HG03558 (cell line): ENCODE data around the gene HRC.
"Not testable (repeated sequence)": the region's sequence is repeated elsewhere in the genome, so short reads cannot be mapped to it uniquely, and the experiment has no call there.

ENCODE experiments used
- ATAC-seq: cut with Tn5 transposase; IDR thresholded peaks from one replicate; pipeline ENCODE4 v1.9.1; 2021; ENCODE audit warnings: moderate number of reproducible peaks; ENCODE audit not compliant: unreplicated experiment; ENCODE audit errors: extremely low read depth

Gene HRC

DNA sequence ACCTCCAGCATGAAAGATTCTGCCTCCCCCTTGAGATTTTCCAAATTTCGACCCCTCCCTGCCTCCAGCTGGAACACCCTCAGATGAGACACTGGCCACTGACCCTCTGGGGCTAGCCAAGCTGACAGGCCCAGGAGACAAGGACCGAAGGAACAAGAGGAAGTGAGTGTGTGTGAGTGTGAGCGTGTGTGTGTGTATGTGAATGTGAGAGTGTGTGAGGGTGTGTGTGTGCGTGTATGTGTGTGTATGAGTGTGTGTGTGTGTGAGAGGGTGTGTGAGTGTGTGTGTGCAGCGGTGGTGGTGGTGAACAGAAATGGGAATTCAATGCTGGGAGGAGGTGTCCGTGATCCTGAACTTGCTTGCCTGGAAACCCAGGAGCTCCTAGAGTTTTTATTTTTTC, 13.8 kb downstream of the HRC start:
- ATAC-seq = no peak

GRCh38 chr19:49140951-49141350, 14.2 kb downstream of the HRC start:
- no peak for ATAC-seq

DNA sequence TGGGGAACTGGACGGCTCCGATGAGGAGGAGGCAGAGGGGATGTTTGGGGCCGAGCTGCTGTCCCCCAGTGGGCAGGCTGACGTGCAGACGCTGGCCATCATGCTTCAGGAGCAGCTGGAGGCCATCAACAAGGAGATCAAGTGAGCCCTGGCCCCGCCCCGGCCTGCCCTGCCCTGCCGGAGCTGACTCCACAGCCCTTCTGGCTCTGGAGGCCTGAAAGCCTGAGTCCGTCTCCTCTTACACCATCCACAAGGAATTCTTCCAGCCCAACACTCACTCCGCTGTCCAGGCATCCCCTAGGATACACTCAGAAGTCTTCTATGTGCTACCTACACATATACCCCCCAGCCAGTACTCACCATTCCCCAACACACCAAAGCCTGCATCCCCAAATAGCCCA, 18.4 kb downstream of the HRC start:
- no peak for ATAC-seq

- no peak for ATAC-seq
Observed at GRCh38 chr19:49135686-49136085, 19.5 kb downstream of the HRC start.

DNA sequence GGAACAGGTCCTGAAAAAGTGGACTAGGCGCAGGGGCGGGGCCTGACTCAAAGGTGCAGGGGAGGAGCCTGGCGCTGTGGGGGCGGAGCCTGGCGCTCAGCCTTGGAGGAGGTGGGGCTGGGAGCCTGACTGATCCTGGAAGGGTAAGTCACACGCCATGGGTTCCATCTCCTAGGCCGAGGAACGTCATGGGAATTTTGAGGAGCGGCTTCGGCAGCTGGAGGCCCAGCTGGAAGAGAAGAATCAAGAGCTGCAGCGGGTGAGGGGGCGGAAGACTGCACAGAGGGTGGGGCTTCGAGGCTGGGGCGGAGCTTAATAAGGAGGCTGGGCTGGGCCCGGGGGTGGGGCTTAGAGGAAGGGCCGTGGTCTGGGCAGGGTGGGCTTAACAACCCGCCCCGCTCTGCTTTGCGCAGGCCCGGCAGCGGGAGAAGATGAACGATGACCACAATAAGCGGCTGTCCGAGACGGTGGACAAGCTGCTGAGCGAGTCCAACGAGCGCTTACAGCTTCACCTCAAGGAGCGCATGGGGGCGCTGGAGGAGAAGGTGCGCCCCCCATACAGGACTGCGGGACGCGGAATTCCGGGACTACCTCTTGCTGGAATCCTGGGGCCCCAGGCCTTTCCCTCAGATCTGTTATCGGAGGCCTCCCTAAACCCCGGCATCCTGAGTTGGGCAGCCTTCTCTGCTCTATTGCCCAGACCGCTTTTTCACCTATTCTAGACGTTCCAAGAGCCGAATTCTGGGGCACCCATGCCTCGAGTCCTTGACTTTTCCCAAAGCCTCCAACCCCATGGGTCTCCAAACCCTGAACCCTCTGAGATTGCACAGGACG, 21.4 kb downstream of the HRC start:
- ATAC-seq = no peak

DNA sequence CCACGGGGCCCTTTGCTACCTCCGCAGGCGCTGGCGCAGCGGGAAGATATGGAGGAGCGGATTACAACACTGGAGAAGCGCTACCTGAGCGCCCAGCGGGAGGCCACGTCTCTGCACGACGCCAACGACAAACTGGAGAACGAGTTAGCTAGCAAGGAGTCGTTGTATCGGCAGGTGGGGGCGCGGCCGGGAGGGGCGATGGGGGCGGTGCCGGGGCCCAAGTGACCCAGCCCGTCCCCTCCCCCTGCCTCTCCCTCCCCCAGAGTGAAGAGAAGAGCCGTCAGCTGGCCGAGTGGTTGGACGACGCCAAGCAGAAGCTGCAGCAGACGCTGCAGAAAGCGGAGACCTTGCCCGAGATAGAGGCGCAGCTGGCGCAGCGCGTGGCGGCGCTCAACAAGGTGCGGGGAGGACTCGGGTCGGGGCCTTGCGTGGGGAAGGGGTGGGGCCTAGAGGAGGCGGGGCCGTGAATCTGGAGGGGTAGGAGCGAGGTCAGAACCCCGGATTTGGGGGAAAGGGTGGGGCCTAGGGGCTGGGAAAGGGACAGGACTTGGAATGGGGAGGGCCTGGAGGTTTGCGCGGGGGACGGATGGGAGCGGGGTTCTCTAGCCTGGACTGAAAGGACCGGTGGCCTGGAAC, 22.1 kb downstream of the HRC start:
- ATAC-seq = no peak

GRCh38 chr19:49130325-49130724, 24.9 kb downstream of the HRC start:
- ATAC-seq = no peak

DNA sequence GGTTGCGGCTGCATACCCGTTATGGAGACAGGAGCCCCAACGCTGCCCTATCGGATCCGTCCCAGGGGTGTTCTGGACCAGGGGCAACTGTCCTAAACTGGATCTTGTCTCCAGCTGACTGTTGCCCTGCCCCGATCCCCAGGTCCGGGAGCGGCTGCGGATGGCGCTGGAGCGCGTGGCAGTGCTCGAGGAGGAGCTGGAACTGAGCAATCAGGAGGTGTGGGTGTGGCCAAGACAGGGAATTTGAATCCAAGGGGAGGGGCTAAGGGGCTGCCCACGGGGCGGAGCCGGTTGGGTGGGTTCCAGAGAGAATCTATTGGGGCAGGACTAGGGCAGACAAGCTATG, 26.0 kb downstream of the HRC start:
- ATAC-seq = no peak

DNA sequence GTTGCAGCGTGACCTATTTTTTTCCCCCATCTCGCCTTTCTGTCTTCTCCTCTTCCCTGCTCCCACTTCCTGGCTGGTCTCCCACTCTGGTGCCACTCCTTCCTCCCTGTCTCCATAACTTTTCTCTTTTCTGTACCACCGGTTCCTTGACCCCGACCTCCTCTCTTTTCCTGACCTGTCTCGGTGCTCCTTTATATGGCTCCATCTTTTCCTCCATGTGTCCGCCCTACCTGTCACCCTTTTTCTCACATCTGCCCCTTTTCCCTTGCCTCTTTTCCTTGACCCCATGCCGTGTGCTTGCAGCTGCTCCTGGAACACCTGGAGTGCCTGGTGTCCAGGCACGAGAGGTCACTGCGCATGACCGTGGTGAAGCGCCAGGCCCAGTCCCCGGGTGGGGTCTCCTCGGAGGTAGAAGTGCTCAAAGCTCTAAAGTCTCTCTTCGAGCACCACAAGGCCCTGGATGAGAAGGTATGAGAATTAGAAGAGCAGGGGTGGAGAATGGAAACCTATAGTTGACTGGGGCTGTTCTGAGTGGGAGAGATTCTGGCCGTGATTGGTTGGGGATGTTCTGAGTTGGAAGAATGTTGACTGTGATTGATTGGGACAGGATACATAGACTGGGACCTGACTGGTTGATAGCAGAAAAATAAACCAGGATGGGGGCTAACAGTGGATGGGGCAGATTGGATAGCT, 26.5 kb downstream of the HRC start:
- no peak for ATAC-seq

DNA sequence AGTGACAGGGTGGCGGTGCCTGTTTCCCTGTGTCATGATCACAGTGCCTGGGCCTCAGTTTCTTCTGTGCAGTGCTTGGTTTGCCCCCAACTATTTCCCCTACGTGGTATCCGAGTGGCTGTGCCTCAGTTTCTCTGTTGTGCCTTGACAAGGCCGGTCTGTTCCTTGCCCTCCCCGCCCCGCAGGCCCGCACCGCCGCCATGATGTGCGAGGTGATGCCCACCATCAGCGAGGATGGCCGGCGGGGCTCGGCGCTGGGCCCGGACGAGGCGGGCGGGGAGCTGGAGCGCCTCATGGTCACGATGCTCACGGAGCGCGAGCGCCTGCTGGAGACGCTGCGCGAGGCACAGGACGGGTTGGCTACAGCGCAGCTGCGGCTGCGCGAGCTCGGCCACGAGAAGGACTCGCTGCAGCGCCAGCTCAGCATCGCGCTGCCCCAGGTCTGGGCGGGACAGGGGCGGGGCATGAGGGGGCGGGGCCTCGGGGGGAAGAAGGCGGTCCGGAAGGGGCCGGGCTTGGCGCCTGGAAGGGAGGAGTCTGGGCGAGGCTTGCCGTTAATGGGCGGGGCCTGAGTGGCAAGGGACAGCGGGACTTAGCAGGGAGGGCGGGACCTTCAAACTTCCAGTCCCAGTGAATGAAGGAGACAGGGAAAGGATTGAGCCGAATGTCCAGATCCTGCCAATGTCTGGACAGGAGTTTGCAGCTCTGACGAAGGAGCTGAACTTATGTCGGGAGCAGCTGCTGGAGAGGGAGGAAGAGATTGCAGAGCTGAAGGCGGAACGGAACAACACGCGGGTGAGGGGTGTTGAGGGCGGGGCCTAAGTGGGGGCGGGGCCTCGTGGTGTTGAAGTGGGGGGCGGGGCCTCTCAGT, 27.3 kb downstream of the HRC start:
- peak; percentile 39 for ATAC-seq

GRCh38 chr19:49127225-49127624, 28.0 kb downstream of the HRC start:
- ATAC-seq = not testable (repeated sequence)

GRCh38 chr19:49126575-49126974, 28.6 kb downstream of the HRC start:
- ATAC-seq = no peak

DNA sequence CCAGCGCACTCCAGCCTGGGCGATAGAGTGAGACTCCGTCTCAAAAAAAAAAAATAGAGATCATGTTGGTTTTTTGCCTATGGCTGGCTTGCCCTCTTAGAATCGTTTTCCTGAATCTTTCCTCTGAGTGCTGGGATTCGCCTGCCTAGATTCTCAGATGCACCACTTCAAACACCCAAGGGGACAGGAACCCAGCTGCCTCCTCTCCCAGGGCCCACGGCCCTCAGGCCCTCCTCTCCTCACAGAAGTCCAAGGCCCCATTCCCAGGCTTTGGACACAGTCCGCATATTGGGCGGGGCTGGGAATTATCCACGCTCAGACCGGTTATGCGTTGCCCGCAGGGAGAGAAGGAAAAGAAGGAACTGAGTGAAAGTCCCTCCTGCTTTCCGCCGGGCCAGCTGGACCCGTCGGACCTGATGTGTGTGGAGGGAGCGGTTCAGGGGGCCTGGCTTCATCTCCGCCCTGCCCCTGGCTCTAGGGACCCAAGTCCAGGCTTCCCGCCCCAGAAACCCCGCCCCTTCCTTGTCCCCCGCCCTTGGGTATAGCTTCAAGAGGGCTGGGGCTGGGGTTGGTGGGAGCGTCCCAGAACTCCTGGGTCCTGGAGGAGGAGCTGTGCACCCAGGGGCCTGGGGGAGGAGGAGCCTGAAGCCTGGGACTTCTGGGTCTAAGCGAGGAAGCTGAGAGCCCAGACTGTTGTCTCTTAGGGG, 30.0 kb downstream of the HRC start:
- ATAC-seq = no peak

DNA sequence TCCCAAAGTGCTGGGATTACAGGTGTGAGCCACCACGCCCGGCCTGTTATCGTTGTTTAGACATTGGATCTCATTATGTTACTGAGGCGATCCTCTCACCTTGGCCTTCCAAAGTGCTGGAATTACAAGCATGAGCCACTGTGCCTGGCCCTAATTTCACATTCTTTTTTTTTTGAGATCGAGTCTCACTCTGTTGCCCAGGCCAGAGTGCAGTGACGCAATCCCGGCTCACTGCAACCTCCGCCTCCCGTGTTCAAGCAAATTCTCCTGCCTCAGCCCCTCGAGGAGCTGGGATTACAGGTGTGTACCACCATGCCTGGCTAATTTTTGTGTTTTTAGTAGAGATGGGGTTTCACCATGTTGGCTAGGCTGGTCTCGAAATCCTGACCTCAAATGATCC, 31.9 kb downstream of the HRC start:
- not testable (repeated sequence) for ATAC-seq

DNA sequence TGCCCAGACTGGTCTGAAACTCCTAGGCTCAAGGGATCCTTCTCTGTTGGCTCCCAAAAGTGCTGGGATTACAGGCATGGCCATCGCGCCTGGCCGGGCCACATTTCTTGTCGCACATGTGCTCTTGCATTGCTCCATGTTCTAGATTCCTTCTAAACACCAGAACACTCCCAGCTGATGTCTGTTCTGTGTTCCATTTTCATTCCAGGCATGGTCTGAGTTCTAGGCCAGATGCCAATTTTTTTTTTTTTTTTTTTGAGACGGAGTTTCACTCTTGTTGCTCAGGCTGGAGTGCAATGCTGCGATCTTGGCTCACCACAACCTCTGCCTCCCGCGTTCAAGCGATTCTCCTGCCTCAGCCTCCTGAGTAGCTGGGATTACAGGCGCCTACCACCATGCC, 33.4 kb downstream of the HRC start:
- ATAC-seq = not testable (repeated sequence)

- ATAC-seq = no peak
Observed at GRCh38 chr19:49120868-49121267, 34.3 kb downstream of the HRC start.

DNA sequence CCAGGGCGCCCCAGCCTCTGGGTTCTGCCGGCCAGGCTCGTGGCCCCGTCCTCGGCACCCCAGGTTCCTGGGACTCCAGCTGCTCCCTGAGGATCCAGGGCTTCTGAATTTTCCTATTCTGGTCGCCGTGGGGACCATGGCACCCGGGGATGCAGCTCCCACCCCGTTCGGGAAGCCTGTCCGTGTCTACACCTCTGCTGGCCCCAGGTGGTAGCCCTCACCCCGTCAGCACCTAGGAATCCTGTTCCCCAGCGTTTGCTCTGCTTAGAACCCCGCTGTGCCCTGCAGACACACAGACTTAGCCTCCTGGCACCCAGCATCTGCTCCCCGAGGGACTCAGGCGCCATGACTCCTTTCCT, 34.9 kb downstream of the HRC start:
- no peak for ATAC-seq

DNA sequence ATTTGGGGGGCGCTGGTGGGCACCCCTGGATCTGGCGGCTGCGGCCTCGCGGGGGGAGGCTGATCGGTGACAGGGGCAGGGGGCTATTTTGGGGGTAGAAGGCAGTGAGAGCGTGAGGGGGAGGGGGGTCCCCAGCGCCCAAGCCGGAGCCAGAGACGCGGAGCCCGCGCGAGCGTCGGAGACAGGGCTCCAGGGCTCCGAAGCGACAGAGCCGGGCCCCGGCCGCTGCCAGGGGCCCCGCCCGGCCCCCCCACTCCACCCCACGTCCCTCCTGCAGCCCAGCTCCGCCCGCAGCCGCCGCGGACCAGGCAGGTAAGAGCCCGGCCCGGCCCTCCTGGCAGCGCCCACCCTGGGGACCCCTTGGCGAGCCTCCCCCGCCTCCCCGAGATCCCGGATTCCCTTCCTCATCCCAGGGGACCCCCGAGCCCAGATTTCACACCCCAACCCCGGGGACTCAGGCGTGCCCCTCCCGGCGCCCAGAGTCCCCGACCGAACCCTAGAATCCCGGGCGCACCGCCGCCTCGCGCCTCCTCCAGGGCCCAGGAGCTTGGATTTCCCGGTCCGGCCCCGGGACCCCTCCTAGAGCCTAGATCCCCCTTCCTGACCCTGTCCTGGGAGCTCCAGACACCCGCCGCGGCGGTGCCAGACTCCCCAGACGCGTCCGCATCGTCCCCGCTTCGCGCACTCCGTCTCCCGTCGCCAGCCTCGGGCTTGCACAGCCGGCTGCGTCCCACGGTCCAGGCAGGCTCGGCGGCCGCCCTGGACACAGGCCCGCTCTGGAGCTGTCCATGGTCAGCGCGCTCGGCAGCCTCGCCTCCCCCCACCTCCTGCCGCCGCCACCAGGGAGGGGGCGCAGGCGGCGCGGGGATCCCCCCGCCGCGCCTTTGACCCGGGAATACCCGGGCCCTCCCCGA, 35.5 kb downstream of the HRC start, which contains the start of gene PPFIA3:
Gene PPFIA3, plus strand, starts transcription at position 134 of the 914 bp plus-strand sequence. CDS start 8,330 bp downstream, outside the sequence.
- no peak for ATAC-seq
